GM18520 (cell line): ENCODE measurements around the gene CNIH4.
"Not testable (repeated sequence)": the region's sequence is repeated elsewhere in the genome, so short reads cannot be mapped to it uniquely, and the experiment has no call there.

ENCODE experiments used
- ATAC-seq: cut with Tn5 transposase; IDR thresholded peaks from one replicate; pipeline ENCODE4 v1.9.1; 2021; ENCODE audit not compliant: unreplicated experiment

Gene CNIH4

GRCh38 chr1:224356685-224357625, at the start of gene CNIH4:
TSS of gene CNIH4 (plus strand) at chr1:224356879. CDS start at chr1:224356925, 46 bp downstream.
- ATAC-seq: peak; percentile 96

GRCh38 chr1:224308064-224308463, 48.6 kb upstream of the CNIH4 start:
- ATAC-seq: no peak

- not testable (repeated sequence) for ATAC-seq
Measured at GRCh38 chr1:224311503-224311902, 45.2 kb upstream of the CNIH4 start.

GRCh38 chr1:224312025-224312424, 44.7 kb upstream of the CNIH4 start:
- no peak for ATAC-seq

- no peak for ATAC-seq
Measured at GRCh38 chr1:224317383-224318045, 39.2 kb upstream of the CNIH4 start.

- no peak for ATAC-seq
Measured at GRCh38 chr1:224321706-224322105, 35.0 kb upstream of the CNIH4 start.

- no peak for ATAC-seq
Measured at GRCh38 chr1:224325959-224326358, 30.7 kb upstream of the CNIH4 start.

- no peak for ATAC-seq
Measured at GRCh38 chr1:224328644-224329043, 28.0 kb upstream of the CNIH4 start.

GRCh38 chr1:224329484-224329841, 27.2 kb upstream of the CNIH4 start:
- ATAC-seq: no peak

- peak; percentile 59 for ATAC-seq
Measured at GRCh38 chr1:224329842-224330753, 26.6 kb upstream of the CNIH4 start, which contains the start of gene NVL. TSS of gene NVL (minus strand) at chr1:224330172. CDS start at chr1:224330127, 45 bp downstream.

- ATAC-seq: no peak
Measured at GRCh38 chr1:224331326-224331725, 25.4 kb upstream of the CNIH4 start.

GRCh38 chr1:224331824-224332223, 24.9 kb upstream of the CNIH4 start:
- ATAC-seq: no peak

- peak; percentile 37 for ATAC-seq
Measured at GRCh38 chr1:224333309-224333926, 23.3 kb upstream of the CNIH4 start.

- ATAC-seq: no peak
Measured at GRCh38 chr1:224333939-224334786, 22.5 kb upstream of the CNIH4 start.

GRCh38 chr1:224338150-224338838, 18.4 kb upstream of the CNIH4 start:
- no peak for ATAC-seq

- no peak for ATAC-seq
Measured at GRCh38 chr1:224339442-224340033, 17.1 kb upstream of the CNIH4 start.

- ATAC-seq: not testable (repeated sequence)
Measured at GRCh38 chr1:224340453-224341384, 16.0 kb upstream of the CNIH4 start.

- ATAC-seq: no peak
Measured at GRCh38 chr1:224343679-224344078, 13.0 kb upstream of the CNIH4 start.
